ENCODE results near the gene RHOT2.

Gene RHOT2

GRCh38 chr16:671353-672131 lies 3.6 kb downstream of the RHOT2 start:
- DNase-seq: no peak

DNA sequence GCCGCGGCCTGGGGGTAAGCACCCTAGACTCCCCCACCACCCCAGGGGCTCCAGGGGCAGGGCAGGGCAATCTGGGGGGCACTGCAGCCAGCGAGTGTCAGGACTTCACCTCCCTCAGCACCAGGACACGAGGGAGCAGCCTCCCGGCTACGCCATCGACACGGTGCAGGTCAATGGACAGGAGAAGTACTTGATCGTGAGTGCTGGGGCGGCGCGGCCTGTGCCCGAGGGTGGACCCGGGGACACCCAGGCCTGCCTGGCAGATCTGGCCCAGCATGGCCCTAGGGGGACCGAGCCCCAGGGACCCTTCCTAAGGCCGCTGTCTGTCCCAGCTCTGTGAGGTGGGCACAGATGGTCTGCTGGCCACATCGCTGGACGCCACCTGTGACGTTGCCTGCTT lies 4.4 kb downstream of the RHOT2 start:
- no peak for DNase-seq

DNA sequence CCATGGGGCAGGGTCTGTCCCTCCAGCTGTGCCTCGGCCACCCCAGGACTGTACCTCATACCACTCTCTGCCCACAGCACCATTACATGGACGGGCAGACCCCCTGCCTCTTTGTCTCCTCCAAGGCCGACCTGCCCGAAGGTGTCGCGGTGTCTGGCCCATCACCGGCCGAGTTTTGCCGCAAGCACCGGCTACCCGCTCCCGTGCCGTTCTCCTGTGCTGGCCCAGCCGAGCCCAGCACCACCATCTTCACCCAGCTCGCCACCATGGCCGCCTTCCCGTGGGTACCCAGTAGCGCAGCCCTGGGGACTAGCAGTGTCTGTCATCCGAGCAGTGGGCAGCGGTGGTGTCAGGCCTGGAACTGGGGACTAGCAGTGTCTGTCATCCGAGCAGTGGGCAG lies 4.9 kb downstream of the RHOT2 start:
- no peak for DNase-seq

GRCh38 chr16:673399-673991 lies 5.6 kb downstream of the RHOT2 start:
- DNase-seq: no peak

- no peak for DNase-seq
Measured at GRCh38 chr16:674214-674881, 6.4 kb downstream of the RHOT2 start.

DNA sequence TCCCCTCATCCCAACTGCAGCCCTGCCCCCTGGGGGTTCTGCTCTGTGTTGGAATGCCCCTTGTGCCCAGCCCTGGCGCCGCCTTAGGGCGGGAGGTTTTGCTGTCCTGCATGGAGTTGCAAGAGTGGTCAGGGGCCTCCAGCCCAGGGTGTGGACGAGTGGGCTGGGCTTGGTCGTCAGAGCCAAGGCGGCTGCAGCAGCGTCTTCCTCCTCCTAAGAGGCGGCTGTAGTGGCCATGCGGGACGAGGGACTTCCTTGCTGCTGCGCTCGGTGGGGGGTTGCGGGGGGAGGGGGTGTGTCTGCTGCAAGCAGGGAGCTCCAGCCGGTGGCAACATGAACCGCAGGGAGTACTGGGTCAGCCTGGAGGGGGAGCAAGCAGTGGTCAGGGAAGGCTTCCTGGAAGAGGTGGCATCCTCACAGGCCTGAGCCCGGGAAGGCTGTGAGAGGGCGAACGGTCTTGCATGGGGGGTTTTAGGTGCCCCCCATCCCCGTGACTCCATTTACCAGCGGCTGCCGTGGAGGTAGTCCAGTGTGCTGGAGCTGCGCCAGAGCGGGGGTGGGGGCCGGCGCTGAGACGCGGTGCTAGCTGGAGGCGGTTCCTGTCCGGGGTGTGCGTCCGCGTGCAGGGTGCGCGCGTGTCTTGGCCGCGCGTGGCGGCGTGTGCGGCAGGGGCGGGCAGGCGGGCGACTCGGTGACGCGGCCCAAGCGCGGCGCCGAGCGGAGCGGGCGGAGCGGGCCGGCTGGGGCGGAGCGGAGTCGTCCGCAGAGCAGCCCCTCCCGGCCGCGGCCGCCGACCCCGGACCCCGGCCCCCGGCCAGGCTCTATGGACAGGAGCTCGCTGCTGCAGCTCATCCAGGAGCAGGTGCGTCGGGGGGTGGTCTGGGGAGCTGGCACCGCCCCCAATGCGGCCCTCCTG lies 7.3 kb downstream of the RHOT2 start, which contains the start of gene RHBDL1:
Gene RHBDL1, plus strand, starts transcription at position 704 of the 916 bp plus-strand sequence. Its CDS starts 120 bp downstream, at position 824.
- no peak for DNase-seq

GRCh38 chr16:675884-676564 lies 8.1 kb downstream of the RHOT2 start:
- DNase-seq: no peak

- DNase-seq: no peak
Measured at GRCh38 chr16:676565-676902, 8.6 kb downstream of the RHOT2 start.

- DNase-seq: no peak
Measured at GRCh38 chr16:676913-677312, 9.0 kb downstream of the RHOT2 start.

- no peak for DNase-seq
Measured at GRCh38 chr16:677316-678190, 9.6 kb downstream of the RHOT2 start.

DNA sequence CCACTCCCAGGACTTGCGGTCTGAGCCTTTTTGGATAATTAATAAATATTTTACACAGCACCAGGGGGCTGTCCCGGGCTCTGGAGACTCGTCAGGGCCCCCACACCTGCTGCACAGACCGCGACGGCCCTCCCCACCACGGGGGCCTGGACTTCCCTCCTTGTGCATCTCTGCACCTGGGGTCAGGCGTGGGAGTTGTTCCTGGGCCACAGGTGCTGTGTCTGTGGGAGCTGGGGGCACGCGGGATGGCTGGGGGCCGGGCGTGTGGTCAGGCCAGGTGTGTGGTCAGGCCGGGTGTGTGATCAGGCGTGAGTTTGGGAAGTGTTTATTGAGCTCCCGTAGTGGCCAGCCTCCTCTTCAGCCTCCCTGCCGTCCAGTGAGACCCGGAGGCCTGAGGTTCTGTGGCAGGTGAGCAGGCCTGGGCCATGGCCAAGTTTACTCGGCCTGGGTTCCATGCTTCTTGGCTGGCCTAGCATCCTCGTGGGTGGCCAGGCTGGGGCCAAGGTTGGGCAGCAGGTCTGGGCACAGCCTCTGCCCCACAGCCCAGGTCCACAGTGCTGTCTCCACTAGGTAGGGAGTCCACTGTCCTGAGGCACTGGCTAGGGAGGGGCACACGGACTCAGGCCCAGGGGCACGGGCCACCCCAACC lies 10.4 kb downstream of the RHOT2 start:
- no peak for DNase-seq

DNA sequence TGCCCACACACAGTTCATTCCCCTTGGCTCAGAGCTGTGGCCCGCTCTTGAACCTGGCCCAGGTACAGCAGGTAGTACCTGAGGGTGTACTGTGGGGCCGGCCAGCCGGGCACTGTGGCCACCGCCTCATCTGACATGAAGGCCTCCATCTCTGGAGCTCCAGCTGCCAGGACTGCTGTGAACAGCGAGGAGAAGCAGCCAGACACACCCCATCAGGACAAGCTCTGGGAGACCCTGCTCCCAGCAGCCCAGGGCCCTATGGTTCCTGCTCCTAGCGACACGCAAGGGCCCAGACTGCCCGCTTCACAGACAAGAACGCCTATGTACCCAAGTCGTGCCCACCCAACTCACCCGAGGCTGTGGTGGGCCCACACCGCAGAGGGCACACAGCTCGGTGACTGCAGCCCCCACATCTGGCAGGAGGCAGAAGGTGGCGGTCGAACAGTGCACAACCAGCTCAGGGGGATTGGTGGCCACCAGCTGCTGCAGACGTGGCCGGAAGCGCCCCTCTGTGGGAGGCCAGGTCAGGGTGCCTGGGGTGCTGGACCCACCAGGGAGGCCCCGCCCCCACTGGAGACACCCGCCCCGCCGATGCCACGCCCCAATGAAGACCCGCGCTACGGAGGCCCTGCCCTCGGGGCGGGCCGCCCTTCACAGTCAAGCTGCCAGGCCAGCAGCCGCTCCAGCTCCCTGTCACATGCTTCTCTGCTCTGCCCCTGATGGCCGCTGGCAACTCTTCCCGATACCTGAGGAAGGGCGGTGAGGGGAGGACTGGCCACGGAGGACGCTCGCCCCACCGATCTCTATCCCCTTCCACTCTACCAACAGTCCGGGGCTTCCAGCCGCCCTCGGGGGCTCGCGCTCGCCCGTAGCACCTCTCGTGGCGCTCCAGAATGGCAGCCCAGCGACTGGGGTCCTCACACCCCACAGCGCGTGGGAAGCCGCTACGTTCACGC lies 11.2 kb downstream of the RHOT2 start:
- peak; percentile 59 for DNase-seq

DNA sequence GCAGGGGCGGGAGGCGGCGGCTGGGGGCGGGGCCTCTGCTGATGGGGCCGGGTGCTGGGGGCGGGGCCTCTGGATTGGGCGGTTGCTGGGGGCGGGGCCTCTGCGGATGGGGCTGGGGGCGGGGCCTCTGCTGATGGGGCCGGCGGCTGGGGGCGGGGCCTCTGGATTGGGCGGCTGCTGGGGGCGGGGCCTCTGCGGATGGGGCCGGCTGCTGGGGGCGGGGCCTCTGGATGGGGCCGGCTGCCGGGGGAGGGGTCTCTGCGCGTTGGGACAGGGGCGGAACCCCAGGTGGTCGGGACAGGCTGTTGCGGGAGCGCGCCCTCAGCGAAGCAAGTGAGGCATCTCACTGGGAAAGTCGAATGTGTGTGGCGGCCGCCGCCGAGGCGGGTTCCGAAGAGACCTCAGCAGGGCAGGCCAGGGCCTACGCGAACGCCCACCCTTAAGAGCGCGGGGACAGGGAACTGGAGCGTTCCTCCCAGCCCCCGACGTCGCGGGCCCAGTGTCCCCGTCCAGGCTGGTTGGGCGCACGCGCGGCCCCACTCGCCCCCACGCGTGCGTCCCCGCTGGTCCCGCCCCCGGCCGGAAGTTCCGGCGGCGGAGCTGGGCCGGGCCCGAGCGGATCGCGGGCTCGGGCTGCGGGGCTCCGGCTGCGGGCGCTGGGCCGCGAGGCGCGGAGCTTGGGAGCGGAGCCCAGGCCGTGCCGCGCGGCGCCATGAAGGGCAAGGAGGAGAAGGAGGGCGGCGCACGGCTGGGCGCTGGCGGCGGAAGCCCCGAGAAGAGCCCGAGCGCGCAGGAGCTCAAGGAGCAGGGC lies 12.1 kb downstream of the RHOT2 start, which contains the start of gene STUB1:
Gene STUB1, plus strand, starts transcription at position 597 of the 811 bp plus-strand sequence. Its CDS starts 116 bp downstream, at position 713.
- DNase-seq: peak; percentile 89

- no peak for DNase-seq
Measured at GRCh38 chr16:680625-680945, 12.7 kb downstream of the RHOT2 start.

DNA sequence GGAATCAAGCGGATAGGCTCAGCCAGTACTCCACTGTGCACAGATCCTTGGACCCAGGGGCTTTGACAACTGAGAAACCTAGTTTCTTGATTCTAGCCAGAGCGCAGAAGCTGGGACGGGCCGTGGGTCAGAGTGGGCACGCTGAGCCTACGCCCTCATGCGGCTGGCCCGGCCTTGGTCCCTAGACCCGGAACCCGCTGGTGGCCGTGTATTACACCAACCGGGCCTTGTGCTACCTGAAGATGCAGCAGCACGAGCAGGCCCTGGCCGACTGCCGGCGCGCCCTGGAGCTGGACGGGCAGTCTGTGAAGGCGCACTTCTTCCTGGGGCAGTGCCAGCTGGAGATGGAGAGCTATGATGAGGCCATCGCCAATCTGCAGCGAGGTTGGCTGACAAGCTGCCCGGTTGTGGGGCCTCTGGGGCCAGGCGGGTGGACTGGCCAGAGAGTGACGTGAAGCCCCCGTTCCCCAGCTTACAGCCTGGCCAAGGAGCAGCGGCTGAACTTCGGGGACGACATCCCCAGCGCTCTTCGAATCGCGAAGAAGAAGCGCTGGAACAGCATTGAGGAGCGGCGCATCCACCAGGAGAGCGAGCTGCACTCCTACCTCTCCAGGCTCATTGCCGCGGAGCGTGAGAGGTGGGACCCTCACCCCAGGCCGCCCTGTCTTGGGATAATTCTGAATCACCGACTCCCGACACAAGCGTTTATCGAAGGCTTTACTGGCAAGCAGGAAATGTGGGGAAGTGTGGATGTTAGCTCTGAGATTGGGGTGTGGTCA lies 13.2 kb downstream of the RHOT2 start:
- DNase-seq: no peak

DNA sequence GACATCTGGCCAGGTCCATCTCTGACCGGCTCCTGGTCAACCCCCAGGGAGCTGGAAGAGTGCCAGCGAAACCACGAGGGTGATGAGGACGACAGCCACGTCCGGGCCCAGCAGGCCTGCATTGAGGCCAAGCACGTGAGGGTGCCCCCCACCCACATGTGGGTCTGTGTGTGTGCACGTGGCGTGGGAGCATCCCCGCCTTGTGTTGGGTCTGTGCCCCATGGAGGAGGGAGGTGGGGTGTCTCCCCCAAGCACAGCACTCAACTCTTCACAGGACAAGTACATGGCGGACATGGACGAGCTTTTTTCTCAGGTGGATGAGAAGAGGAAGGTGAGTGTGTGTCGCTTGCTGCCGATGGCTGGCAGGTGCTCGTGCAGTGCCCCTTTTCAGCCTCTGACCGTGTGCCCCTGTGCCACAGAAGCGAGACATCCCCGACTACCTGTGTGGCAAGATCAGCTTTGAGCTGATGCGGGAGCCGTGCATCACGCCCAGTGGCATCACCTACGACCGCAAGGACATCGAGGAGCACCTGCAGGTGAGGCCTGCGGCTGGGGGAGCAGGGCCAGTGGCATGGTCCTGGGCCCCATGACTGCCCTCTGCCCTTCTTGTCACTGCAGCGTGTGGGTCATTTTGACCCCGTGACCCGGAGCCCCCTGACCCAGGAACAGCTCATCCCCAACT lies 14.0 kb downstream of the RHOT2 start:
- no peak for DNase-seq

Measured in activated naive CD4-positive, alpha-beta T cell treated with anti-CD3 and anti-CD28 coated beads, Interleukin-2, amount 50 U/mL, for 16 hours (primary cell).